GM21576 (cell line): Measurements from ENCODE around the gene ZNF423.

ENCODE experiments used
- ATAC-seq: cut with Tn5 transposase; IDR thresholded peaks from one replicate; pipeline ENCODE4 v1.9.1; 2021; ENCODE audit warnings: mild to moderate bottlenecking, moderate library complexity; ENCODE audit not compliant: unreplicated experiment

The ZNF423 gene

GRCh38 chr16:49731911-49732310, 124.0 kb downstream of the ZNF423 start:
- no peak for ATAC-seq

GRCh38 chr16:49730772-49731171, 125.1 kb downstream of the ZNF423 start:
- no peak for ATAC-seq

- ATAC-seq = no peak
These were observed 128.3 kb downstream of the ZNF423 start for GRCh38 chr16:49727611-49728010.

GRCh38 chr16:49726155-49726554, 129.8 kb downstream of the ZNF423 start:
- no peak for ATAC-seq

GRCh38 chr16:49725651-49726050, 130.3 kb downstream of the ZNF423 start:
- no peak for ATAC-seq

- no peak for ATAC-seq
These were observed 131.1 kb downstream of the ZNF423 start for GRCh38 chr16:49724774-49725173.

- no peak for ATAC-seq
These were observed 132.6 kb downstream of the ZNF423 start for GRCh38 chr16:49723310-49723709.

- ATAC-seq = no peak
These were observed 135.7 kb downstream of the ZNF423 start for GRCh38 chr16:49720225-49720624.

GRCh38 chr16:49717689-49718088, 138.2 kb downstream of the ZNF423 start:
- no peak for ATAC-seq

- no peak for ATAC-seq
These were observed 139.5 kb downstream of the ZNF423 start for GRCh38 chr16:49716339-49716934.

- ATAC-seq = no peak
These were observed 142.1 kb downstream of the ZNF423 start for GRCh38 chr16:49713770-49714169.

GRCh38 chr16:49712542-49712941, 143.4 kb downstream of the ZNF423 start:
- ATAC-seq = no peak

GRCh38 chr16:49712106-49712505, 143.8 kb downstream of the ZNF423 start:
- no peak for ATAC-seq

GRCh38 chr16:49709057-49709456, 146.9 kb downstream of the ZNF423 start:
- ATAC-seq = no peak

GRCh38 chr16:49708491-49708890, 147.4 kb downstream of the ZNF423 start:
- no peak for ATAC-seq

- ATAC-seq = no peak
These were observed 149.1 kb downstream of the ZNF423 start for GRCh38 chr16:49706620-49707355.

- ATAC-seq = no peak
These were observed 151.2 kb downstream of the ZNF423 start for GRCh38 chr16:49704586-49705155.

GRCh38 chr16:49703483-49703882, 152.4 kb downstream of the ZNF423 start:
- ATAC-seq = no peak

GRCh38 chr16:49701789-49702494, 154.0 kb downstream of the ZNF423 start:
- no peak for ATAC-seq

- ATAC-seq = no peak
These were observed 154.7 kb downstream of the ZNF423 start for GRCh38 chr16:49701065-49701685.
